HG02763 (cell line): ENCODE data around the gene SSBP3.
"Not testable (repeated sequence)": the region's sequence is repeated elsewhere in the genome, so short reads cannot be mapped to it uniquely, and the experiment has no call there.

Experiments used
- ATAC-seq: cut with Tn5 transposase; IDR thresholded peaks from one replicate; pipeline ENCODE4 v1.9.1; 2021; ENCODE audit warnings: mild to moderate bottlenecking, moderate library complexity; ENCODE audit not compliant: unreplicated experiment

Gene SSBP3

DNA sequence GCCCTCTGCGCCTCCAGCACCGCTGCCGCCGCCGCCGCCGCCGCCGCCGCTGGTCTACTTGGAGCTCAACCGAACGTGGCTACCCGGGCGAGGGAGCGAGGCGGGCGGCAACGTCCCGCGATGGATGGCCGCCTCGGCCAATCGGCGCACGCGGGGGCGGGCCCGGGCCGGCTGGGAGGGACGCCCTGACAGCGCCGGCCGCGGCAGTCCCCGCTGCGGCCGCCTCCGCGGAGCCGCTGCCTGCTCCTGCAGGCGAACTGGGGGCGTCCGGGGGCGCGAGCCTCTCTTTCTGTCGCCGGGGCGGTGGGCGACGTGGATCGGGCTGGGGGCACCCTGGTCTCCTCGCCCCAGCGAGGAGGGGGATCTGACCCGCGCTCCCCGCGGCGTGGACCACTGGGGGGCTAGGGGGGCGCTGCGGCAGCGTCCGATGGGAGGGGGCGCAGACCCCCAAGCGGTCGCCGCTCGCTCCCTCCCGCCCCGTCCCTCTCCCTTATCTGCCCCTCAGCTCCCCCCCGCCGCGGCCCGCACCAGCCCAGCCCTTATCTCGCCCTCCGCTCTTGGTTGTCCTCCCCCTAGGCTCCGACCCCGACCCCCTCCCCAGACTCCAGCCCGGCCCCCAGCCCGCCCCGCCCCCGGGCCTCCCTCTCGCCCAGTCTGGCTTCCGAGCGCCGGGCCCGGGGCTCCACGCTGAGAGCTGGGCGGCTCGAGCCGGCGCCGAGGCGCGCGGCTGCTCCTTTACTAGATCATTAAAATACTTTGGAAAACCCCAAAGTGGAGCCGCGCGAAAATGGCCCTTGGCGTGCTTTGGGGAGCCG, at the start of gene SSBP3:
Gene SSBP3, minus strand, starts transcription at position 56 of the 815 bp plus-strand sequence.
- peak; percentile 82 for ATAC-seq

DNA sequence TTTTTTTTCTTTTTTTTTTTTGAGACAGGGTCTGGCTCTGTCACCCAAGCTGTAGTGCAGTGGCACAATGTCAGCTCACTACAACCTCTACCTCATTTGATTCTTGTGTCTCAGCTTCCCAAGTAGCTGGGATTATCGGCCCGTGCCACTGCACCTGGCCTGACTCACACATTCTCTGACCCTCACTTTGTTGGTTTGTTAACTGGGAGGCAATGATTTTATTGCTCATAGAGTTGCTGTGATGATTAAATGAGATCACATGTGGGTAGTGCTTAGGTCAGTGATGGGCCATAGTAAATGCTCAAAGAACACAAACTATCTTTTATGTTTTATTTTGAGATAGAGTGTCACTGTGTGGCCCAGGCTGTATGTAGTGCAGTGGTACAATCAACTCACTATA, 47.3 kb upstream of the SSBP3 start:
- no peak for ATAC-seq

DNA sequence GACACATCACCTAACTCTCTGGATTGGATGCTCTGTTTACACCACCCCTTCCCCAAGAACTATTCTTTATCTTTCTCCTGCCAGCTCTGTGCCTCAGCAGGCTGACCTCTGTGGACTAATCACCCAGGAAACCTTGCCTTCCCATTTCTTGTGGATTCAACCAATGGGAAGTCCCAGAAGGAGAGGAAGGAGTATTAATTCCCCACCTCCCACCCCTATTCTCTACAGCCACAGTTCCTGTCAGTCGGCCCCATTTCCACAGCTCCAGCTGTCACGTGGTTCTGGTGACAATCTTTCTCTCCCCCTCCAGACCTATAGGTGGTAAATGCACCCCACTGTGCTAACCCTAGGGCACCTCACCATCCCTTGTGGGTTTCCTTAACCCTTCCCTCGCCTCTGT, 46.8 kb upstream of the SSBP3 start:
- no peak for ATAC-seq

DNA sequence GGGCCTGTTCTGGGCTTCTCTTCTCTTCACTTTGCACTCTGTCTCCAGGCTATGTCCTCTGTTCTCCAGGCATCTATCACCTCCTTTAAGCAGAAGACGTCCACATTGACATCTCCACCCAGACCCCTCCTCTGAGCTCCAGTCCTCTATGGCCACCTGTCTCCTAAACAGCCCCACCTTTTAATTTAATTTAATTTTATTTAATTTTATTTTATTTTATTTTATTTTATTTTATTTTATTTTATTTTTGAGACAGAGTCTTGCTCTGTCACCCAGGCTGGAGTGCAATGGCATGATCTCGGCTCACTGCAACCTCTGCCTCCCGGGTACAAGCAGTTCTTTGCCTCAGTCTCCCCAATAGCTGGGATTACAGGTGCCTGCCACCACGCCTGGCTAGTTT, 43.2 kb upstream of the SSBP3 start:
- ATAC-seq, result not testable (repeated sequence)

DNA sequence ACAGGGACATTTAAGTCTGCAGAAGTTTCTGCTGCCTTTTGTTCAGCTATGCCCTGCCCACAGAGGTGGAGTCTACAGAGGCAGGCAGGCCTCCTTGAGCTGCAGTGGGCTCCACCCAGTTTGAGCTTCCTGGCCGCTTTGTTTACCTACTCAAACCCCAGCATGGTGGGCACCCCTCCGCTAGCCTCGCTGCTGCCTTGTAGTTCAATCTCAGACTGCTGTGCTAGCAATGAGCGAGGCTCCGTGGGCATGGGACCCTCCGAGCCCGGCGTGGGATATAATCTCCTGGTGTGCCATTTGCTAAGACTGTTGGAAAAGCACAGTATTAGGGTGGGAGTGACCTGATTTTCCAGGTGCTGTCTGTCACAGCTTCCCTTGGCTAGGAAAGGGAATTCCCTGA, 42.6 kb upstream of the SSBP3 start:
- ATAC-seq, result not testable (repeated sequence)

DNA sequence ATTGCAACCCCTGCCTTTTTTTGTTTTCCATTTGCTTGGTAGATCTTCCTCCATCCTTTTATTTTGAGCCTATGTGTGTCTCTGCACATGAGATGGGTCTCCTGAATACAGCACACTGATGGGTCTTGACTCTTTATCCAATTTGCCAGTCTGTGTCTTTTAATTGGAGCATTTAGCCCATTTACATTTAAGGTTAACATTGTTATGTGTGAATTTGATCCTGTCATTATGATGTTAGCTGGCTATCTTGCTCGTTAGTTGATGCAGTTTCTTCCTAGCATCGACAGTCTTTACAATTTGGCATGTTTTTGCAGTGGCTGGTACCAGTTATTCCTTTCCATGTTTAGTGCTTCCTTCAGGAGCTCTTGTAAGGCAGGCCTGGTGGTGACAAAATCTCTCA, 40.9 kb upstream of the SSBP3 start:
- not testable (repeated sequence) for ATAC-seq

DNA sequence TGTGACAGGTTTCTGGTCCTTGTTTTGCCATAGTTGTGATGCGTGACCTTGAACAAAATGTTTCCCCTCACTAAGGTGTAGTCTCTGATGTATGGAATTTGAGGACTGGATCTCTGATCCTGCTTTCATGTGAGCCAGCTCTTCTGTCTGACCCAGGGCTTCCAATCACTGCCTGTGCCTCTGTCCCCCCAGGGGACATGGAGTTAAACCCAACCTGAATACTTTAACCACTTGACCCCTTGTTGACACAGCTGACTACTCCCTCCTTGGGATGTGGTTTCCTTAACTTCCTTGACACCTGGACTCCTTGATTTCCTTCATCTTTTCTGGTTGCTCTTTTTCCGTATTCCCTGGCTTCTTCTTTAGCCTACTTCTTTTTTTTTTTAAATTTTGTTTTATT, 36.0 kb upstream of the SSBP3 start:
- no peak for ATAC-seq

DNA sequence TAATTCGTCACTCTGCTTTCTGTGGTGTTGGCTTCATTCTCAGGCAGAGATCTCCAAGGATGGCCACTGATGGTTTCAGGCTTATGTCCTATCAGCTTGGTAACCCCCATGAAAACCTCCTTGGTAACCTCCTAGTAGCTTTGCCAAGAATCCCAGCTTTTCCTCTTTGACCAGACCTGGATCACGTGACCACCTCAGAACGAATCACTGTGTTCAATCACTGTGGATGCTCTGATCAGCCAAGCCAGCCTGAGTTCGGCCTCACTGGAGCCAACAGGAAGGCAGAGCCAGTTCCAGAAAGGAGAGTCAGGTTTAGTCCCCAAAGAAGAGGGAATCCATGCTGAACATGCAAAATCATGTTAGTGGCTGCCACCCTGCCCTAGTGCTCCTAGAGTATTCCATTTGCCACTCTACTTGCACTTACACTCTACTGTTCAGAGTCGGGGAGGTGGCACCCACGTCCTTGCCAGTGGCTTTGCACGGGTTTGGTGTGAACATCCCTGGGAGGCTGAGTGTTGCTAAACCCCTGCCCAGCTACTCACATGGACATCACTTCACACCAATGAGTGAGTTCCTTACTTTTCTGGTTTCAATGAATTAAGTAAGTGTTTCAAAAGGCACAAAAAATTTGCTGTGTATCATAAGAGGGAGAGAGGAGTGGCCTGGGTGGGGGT, 33.5 kb upstream of the SSBP3 start:
- no peak for ATAC-seq

DNA sequence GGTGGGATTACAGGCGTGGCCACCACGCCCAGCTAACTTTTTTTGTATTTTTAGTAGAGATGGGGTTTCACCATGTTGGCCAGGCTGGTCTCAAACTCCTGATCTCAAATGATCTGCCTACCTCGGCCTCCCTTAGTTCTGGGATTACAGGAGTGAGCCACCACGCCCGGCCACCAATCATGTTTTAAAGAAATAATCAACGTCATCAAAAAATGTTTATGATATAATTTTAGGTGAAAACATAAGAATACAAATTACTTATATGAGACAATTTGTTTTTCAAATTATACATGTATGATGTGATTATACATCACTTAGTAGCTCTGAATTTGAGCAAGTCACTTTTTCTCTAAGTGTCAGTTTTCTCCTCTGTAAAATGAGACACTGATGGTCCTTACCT, 31.6 kb upstream of the SSBP3 start:
- ATAC-seq, result no peak

DNA sequence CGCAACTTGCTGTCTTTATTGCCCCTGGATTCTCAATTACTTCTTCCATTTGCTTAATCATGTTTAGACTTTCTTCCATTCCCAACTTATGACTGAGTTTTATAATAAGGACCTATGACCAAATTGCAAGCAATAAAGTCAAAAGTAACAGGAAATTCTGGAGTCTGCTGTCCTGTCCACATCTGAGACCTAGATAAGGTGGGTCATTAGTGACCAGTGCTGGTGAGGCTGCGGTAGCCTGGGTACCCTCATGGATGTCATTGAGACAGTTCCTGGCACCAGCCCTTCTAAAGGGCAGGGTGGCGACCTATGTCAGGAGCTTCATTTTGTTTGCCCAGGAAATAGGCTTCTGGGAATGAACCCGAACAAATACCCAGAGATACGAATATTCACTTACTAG, 30.6 kb upstream of the SSBP3 start:
- ATAC-seq, result no peak

DNA sequence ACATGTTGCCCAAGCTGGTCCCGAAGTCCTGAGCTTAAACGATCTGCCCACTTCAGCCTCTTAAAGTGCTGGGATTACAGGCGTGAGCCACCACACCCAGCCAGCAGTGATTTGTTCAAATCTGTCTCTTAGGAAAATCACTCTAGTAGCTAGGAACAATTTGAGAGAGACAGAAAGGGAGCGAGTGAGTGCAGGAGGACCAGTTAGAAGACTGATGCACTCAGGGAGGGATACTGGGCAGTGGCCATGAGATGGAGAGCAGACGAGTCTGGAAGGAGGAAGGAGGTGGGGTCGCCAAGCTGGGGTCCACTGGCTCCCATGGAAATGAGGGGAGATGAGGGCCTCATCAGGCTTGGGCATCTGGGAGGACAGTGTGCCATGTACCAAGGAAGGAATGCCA, 23.6 kb upstream of the SSBP3 start:
- no peak for ATAC-seq

DNA sequence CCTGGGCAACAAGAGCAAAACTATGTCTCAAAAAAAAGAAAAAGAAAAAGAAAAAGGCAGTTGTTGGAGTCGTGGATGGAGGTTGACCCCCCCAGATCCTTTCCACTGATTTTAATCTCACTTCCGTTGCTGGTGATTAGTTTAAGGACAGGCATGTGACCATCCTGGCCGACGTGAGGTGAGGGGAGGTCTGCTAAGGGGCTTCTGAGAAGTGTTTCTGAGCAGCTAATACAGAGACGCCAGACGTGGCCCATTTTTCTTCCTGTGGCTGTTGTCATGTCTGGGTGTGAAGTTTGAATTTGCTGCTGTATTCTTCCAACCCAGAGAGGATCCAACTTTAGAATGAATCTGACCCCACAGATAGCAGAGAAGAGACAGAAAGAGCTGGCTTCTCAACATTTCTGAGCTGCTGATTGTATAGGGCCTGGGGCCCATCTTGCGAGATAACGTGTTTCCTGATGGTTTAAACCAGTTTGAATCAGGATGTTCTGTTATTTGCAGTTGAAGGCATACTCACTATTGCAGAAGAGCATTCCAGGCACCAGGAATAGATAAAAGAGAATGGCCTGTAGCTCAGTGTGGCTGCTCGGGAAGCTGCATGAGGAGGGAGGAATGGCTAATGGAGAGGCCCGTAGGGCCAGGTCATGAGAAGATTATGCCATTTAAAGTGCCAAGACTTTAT, 22.8 kb upstream of the SSBP3 start:
- no peak for ATAC-seq

DNA sequence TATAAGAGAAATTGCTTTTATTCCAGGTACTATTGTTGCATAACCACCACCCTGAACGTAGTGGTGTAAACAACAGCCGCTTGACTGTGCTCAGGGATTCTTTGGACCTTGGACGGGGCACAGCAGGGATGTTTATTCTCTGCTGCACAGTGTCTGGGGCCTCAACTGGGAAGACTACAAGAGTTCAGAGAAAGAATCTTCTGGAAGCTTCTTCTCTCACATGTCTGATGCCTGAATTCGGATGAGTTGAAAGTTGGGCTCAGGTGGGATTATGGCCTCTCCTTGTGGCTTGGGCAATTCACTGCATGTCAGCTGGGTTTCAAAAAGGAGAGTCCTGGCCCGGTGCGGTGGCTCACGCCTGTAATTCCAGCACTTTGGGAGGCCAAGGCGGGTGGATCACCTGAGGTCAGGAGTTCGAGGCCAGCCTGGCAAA, 19.0 kb upstream of the SSBP3 start:
- no peak for ATAC-seq

DNA sequence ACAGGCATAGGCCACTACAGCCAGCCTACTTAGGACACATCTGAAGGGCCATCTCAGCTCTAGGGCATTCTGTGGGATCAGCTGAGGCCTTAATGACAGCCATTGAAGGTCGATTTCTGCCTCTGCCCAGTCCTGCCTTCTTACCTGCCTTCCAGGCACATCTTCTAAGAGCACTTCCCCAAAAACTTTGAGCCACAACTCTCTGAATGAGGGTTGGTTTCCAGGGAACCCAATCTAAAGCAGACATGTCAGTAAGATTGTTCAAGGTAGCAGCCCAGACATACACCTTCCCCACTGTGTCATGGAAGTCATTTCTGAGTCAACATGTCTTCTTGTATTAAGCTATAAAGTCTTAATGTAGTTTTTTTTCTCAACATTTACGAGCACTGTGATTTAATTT, 18.2 kb upstream of the SSBP3 start:
- no peak for ATAC-seq

DNA sequence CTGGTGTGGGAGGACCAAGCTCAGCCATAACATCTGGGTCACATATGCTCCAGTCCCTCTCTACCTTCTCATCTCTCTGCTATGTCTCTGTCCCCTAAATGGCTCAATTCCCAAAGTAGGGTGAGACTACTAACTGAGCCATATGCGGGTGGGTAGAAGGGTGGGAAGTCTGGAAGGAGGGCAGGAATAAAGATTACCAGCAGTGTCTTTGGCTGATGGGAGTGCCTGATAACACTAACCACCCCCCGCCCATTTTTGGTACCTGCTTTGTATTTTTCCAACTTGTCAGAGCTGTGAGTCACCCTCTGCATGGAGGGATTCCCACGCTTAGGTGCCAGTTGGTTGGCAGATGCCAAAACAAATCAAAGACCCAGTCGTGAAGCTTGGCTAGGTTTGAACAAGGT, 14.9 kb upstream of the SSBP3 start:
- ATAC-seq, result no peak

DNA sequence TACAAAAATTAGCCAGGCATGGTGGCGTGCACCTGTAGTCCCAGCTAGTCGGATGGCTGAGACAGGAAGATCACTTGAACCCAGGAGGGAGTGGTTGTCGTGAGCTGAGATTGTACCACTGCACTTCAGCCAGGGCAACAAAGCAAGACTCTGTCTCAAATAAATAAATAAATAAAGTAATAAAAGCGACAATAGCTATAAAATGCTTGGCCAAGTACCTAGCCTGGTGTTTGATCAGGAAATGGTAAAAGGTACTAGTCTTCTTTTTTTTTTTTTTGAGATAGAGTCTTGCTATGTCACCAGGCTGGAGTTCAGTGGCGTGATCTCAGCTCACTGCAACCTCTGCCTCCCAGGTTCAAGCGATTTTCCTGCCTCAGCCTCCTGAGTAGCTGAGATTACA, 12.4 kb upstream of the SSBP3 start:
- ATAC-seq, result not testable (repeated sequence)

DNA sequence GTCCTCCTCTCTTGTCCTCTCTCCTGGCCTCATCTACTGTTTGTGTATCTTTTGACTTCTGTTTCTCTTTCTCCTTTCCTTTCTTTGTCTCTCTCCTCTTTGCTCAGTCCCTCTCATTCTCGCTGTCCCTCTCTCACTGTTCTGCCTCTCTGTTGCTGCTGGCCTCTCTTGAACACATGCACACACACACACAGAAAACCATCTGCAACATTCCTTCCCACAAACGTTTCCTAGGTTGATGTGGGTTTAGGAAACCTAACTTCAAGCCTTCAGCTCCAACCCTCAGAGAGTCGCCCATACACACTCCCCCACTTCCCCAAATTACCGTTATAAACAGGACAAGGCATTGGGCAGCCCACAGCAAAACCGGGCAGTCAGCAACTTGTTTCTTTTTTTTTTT, 10.9 kb upstream of the SSBP3 start:
- ATAC-seq, result no peak

DNA sequence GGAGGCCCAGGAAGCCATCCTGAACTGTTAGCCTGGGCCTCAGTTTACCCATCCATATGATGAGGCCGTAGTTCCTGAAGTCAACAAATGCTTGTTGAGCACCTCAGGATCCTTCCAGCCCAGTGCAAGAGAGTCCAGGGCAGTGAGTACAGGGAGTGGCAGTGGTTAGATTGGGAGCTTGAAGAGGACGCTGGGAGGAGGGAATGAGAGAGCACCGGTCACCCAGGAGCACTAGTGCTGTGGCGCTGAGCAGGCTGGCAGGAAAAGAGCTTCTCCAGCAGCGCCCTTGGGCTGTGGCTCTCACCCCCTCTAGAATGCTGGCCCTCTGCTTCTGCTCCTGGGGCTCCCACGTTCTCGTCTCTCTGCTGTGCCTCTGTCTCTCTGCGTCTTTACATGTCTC, 10.2 kb upstream of the SSBP3 start:
- no peak for ATAC-seq

DNA sequence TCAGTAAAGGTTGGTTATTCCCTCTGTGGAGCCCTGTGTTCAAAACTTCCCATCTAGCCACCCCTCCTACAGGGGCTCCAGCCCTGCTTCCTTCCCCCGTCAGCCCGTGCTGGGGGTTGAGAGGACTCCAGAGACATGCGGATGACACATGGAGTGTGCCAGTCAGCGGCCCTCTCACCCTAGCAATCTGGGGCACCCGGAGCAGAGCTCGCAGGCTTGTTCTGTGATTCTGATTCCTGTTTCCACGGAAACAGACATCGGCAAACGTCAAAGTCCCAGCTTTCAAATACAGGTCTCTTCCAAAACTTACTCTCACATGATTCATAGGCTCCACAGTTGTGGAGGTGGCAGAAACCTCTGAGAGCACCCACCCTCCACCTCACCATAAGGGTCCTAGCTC, 9.8 kb upstream of the SSBP3 start:
- ATAC-seq, result no peak

DNA sequence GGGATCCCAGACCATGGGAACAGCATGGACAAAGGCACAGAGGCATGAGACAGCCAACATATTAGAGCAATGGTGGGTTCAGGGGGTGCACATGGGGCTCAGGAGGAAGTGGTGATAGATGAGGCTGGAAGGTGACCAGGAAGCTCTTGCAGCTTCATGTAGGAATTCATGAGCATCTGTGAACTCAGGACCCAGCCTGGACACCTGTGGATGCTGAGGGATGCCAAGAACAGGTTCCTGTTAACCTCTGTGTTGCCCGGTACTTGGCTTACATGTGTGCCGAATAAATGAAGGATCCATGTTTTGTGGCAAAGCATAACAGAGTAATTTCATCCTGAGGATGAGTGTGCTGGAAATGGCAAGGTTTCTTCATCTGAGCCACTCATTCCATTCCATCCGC, 9.3 kb upstream of the SSBP3 start:
- no peak for ATAC-seq

DNA sequence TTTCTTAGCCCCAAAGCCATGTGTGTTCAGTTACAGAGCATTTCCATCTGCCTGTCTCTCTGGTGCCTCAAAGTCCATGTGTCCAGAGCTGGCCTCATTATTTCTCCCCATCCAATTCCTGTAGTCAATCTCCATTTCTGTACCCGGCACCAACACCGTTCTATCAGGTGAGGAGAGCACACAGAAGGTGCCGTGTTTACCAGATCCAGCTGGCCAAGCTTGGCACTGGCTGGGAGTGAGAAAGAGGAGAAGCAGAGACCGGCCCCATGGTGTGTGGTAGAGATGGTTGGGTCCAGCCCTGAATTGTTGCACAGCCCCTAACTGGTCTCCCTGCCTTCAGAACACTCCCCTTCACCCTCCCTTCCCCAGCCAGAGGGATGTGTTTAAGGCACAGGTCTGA, 7.5 kb upstream of the SSBP3 start:
- ATAC-seq, result no peak

DNA sequence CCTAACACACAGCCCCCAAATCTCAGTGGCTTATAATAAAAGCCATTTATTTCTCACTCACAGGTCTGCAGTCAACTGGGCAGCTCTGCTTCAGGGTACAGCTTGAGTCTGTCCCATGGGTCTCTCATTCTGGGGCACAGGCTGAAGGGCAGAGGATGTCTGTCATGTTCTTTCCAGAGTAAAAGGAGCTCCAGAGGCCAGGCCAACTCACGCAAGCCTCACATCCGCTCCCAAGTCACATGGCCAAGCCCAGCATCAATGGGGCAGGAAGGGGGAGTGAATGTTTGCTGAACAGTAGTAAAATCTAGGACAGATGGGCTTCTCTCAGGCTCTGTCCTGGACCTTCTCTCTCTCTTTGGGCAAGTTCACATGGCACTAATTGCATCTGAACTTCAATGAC, 7.1 kb upstream of the SSBP3 start:
- ATAC-seq, result no peak
